Tibial nerve (tissue), 4 donors: ENCODE measurements around the gene FRS2.

Experiments used
- EP300 ChIP-seq, 2 donors: sonication (generic); formaldehyde crosslinking; IDR thresholded peaks; one replicate each; pipeline ENCODE4 v1.6.1; 2017; ENCODE audit warnings: antibody characterized with exemption in 2 of 2, mild to moderate bottlenecking in 1 of 2
- POLR2A ChIP-seq, 2 donors: fragments of 450-650 bp; IDR thresholded peaks; one replicate each; pipeline ENCODE4 v1.6.1; 2017; ENCODE audit warnings: antibody characterized with exemption in 2 of 2, mild to moderate bottlenecking in 2 of 2, moderate library complexity in 2 of 2
- TF ChIP-seq, protein P1 (sequence below), 5 experiments: fragments of 200-600 bp in 3 of 5; fragments of 450-650 bp in 2 of 5; sonication (generic) in 3 of 5; IDR thresholded peaks; one replicate each; pipeline ENCODE4 v1.5.1; 2016 to 2019; ENCODE audit warnings: antibody characterized with exemption in 5 of 5, mild to moderate bottlenecking in 3 of 5, moderate library complexity in 2 of 5

GRCh38 chr12:69621551-69621950, 151.4 kb downstream of the FRS2 start:
- TF ChIP-seq, protein P1, sequence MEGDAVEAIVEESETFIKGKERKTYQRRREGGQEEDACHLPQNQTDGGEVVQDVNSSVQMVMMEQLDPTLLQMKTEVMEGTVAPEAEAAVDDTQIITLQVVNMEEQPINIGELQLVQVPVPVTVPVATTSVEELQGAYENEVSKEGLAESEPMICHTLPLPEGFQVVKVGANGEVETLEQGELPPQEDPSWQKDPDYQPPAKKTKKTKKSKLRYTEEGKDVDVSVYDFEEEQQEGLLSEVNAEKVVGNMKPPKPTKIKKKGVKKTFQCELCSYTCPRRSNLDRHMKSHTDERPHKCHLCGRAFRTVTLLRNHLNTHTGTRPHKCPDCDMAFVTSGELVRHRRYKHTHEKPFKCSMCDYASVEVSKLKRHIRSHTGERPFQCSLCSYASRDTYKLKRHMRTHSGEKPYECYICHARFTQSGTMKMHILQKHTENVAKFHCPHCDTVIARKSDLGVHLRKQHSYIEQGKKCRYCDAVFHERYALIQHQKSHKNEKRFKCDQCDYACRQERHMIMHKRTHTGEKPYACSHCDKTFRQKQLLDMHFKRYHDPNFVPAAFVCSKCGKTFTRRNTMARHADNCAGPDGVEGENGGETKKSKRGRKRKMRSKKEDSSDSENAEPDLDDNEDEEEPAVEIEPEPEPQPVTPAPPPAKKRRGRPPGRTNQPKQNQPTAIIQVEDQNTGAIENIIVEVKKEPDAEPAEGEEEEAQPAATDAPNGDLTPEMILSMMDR (IDR thresholded peaks at IDR 0.05): no peak
- TF ChIP-seq POLR2A (IDR thresholded peaks at IDR 0.05): no peak
- TF ChIP-seq EP300 (IDR thresholded peaks at IDR 0.05): no peak
